Measurements from ENCODE around the gene CACNA2D2.

The CACNA2D2 gene

DNA sequence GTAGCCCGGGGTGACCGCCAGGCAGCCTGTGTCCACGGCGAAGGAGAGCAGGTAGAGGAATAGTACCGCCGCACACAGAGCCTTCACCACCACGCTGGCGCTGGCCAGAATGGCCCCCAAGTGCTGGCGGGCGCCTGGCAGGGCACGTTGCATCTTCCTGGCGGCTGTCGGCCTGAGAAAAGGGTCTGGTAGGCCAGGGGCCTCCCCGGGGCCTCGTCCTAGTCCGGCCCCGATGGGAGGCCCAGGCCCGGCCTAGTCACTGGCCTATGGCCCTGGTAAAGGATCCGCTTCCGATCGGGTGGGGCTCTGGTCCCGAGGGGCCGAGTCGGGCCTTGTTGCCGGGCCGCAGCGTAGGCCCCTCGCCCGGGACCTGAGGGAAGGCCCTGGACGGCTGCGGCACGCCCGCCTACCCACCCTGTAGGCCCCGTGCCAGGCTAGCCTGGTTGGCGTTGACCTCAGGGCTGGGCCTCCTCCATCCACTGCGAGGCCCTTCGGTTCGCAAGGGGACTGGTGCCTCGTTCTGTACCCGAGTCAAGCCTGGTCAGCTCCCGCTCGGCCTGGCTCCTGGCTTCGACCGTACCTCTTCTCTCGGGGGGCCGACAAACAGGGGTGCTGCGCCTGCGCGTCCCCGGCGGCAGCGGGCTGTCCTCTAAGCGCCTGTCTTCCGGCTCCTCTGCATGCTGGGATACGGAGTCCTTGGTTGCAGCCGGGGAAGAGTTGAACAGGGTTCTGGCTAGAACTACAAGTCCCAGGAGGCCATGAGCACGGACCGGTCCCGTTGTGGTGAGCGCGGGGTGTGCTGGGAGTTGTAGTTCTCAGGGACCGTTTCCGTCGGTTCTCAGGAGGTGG is 144.3 kb downstream of the CACNA2D2 start, which contains the start of gene TMEM115:
TMEM115 (minus strand) TSS at position 611 of the 849 bp plus-strand sequence; CDS start at position 153, 458 bp downstream.
- Histone ChIP-seq H3K9me3 (ENCODE audit: low read length) (no peaks in the 10 kb centered on the region), H3K9me2 (ENCODE audit: low read depth, low read length) (no peaks in the 10 kb centered on the region), H2AFZ (ENCODE audit: low read length) (no peak within 1 kb of the TSS), H3K4me1 (ENCODE audit: insufficient read depth, low read length, severe bottlenecking) (peaks cover 37% of the 10 kb centered on the region), H3K36me3 (ENCODE audit: insufficient read depth, low read length) (peaks cover 14% of the 10 kb centered on the region; the same call in 1 of the 2 replicates), H3K27ac (ENCODE audit: low read depth, low read length, poor library complexity, severe bottlenecking) (no peak within 1 kb of the TSS), H3K4me2 (ENCODE audit: low read length) (peak within 1 kb of the TSS; percentile 67), H3K9ac (ENCODE audit: low read length) (peak within 1 kb of the TSS; percentile 82), H3K4me3 (ENCODE audit: low read depth, low read length, poor library complexity, severe bottlenecking) (peak within 1 kb of the TSS; percentile 71), H3F3A (ENCODE audit: insufficient read depth, low read length) (no peaks in the 10 kb centered on the region), H4K20me1 (ENCODE audit: insufficient read depth, low read length) (no peaks in the 10 kb centered on the region), H3K79me2 (ENCODE audit: insufficient read depth, low read length) (no peaks in the 10 kb centered on the region), H3K27me3 (ENCODE audit: insufficient read depth, low read length) (no peaks in the 10 kb centered on the region)
- TF ChIP-seq EZH2 (IDR thresholded peaks at IDR 0.05; ENCODE audit: borderline replicate concordance, low read length) = no peak
- TF ChIP-seq, protein P1, sequence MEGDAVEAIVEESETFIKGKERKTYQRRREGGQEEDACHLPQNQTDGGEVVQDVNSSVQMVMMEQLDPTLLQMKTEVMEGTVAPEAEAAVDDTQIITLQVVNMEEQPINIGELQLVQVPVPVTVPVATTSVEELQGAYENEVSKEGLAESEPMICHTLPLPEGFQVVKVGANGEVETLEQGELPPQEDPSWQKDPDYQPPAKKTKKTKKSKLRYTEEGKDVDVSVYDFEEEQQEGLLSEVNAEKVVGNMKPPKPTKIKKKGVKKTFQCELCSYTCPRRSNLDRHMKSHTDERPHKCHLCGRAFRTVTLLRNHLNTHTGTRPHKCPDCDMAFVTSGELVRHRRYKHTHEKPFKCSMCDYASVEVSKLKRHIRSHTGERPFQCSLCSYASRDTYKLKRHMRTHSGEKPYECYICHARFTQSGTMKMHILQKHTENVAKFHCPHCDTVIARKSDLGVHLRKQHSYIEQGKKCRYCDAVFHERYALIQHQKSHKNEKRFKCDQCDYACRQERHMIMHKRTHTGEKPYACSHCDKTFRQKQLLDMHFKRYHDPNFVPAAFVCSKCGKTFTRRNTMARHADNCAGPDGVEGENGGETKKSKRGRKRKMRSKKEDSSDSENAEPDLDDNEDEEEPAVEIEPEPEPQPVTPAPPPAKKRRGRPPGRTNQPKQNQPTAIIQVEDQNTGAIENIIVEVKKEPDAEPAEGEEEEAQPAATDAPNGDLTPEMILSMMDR (IDR thresholded peaks at IDR 0.05; ENCODE audit: low read length) = no peak

DNA sequence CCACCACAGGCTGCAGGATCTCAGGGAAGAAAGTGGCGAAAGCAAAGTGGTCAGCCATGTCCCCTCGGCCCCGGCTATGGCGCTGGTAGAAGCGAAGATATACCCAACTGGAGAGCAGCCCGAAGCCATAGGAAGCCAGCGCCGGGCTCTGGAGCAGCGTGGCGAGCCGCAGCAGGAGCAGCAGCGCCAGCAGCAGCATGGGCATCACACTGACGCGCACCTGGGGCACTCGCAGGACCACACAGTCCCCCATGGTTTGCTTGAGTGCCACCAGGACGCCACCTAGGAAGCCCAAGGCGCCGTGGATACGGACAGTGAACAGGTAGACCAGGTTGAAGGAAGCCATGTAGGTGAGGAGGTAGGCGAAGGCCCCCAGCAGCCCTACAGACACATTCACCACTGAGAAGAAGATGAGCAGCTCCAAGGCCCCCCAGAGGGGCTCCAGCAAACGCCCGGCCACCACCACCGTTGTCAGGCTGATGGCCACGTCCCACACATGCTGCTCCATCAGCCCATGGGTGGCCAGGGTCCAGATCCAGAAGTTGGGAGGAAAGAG is 145.0 kb downstream of the CACNA2D2 start:
- no peak overlapping the region for H3K27ac ChIP-seq (ENCODE audit: low read depth, low read length, poor library complexity, severe bottlenecking)
- H3K9ac ChIP-seq (ENCODE audit: low read length) = peak overlapping the region; percentile 82
- H3K9me2 ChIP-seq (ENCODE audit: low read depth, low read length) = no peaks in the 10 kb centered on the region
- no peaks in the 10 kb centered on the region for H3K9me3 ChIP-seq (ENCODE audit: low read length)
- H3K36me3 ChIP-seq (ENCODE audit: insufficient read depth, low read length) = peaks cover 21% of the 10 kb centered on the region; the same call in 1 of the 2 replicates
- no peaks in the 10 kb centered on the region for H3K27me3 ChIP-seq (ENCODE audit: insufficient read depth, low read length)
- TF ChIP-seq, protein P1 (IDR thresholded peaks at IDR 0.05; ENCODE audit: low read length) = no peak
- TF ChIP-seq EZH2 (IDR thresholded peaks at IDR 0.05; ENCODE audit: borderline replicate concordance, low read length) = no peak
- H3K4me3 ChIP-seq (ENCODE audit: low read depth, low read length, poor library complexity, severe bottlenecking) = peak overlapping the region; percentile 71
- H3K4me1 ChIP-seq (ENCODE audit: insufficient read depth, low read length, severe bottlenecking) = peaks cover 37% of the 10 kb centered on the region
- no peaks in the 10 kb centered on the region for H3F3A ChIP-seq (ENCODE audit: insufficient read depth, low read length)
- H3K79me2 ChIP-seq (ENCODE audit: insufficient read depth, low read length) = no peaks in the 10 kb centered on the region
- peak overlapping the region; percentile 67 for H3K4me2 ChIP-seq (ENCODE audit: low read length)
- H2AFZ ChIP-seq (ENCODE audit: low read length) = no peak overlapping the region
- H4K20me1 ChIP-seq (ENCODE audit: insufficient read depth, low read length) = no peaks in the 10 kb centered on the region

DNA sequence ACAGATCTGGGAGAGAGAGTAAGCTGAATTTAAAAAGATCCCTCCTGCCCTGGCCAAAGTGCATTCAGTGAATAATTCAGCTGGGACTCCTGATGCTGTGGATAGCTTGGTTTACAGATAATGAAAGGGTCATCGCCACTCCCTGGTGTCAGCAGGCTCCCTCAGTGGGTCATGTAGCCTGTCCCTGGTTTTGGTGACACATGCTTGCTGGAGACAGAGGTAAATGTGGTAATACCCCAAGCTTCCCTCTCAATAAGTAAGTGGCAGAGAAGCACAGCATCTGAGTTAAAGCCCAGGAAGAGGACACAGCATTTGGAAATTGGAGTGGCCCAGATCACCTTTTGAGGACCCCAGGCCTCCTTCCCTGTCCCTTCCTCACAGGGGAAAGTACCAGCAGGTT is 146.0 kb downstream of the CACNA2D2 start:
- Histone ChIP-seq H3K9me2 (ENCODE audit: low read depth, low read length) (no peaks in the 10 kb centered on the region), H3K27me3 (ENCODE audit: insufficient read depth, low read length) (no peaks in the 10 kb centered on the region), H3K36me3 (ENCODE audit: insufficient read depth, low read length) (peaks cover 31% of the 10 kb centered on the region; the same call in 1 of the 2 replicates), H3K9me3 (ENCODE audit: low read length) (no peaks in the 10 kb centered on the region), H3K4me2 (ENCODE audit: low read length) (peak overlapping the region; percentile 67), H3K4me3 (ENCODE audit: low read depth, low read length, poor library complexity, severe bottlenecking) (peak overlapping the region; percentile 71), H3F3A (ENCODE audit: insufficient read depth, low read length) (no peaks in the 10 kb centered on the region), H3K79me2 (ENCODE audit: insufficient read depth, low read length) (no peaks in the 10 kb centered on the region), H3K4me1 (ENCODE audit: insufficient read depth, low read length, severe bottlenecking) (peaks cover 37% of the 10 kb centered on the region), H4K20me1 (ENCODE audit: insufficient read depth, low read length) (no peaks in the 10 kb centered on the region), H3K27ac (ENCODE audit: low read depth, low read length, poor library complexity, severe bottlenecking) (no peak overlapping the region), H3K9ac (ENCODE audit: low read length) (peak overlapping the region; percentile 82), H2AFZ (ENCODE audit: low read length) (no peak overlapping the region)
- no peak for TF ChIP-seq EZH2 (IDR thresholded peaks at IDR 0.05; ENCODE audit: borderline replicate concordance, low read length)
- TF ChIP-seq, protein P1 (IDR thresholded peaks at IDR 0.05; ENCODE audit: low read length) = no peak

Data from OCI-LY1 (cell line).